ENCODE data around the gene ZNF536.

GRCh38 chr19:30487178-30487577 is 115.0 kb downstream of the ZNF536 start:
- TF ChIP-seq, protein P1, sequence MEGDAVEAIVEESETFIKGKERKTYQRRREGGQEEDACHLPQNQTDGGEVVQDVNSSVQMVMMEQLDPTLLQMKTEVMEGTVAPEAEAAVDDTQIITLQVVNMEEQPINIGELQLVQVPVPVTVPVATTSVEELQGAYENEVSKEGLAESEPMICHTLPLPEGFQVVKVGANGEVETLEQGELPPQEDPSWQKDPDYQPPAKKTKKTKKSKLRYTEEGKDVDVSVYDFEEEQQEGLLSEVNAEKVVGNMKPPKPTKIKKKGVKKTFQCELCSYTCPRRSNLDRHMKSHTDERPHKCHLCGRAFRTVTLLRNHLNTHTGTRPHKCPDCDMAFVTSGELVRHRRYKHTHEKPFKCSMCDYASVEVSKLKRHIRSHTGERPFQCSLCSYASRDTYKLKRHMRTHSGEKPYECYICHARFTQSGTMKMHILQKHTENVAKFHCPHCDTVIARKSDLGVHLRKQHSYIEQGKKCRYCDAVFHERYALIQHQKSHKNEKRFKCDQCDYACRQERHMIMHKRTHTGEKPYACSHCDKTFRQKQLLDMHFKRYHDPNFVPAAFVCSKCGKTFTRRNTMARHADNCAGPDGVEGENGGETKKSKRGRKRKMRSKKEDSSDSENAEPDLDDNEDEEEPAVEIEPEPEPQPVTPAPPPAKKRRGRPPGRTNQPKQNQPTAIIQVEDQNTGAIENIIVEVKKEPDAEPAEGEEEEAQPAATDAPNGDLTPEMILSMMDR (IDR thresholded peaks at IDR 0.05) = no peak
- TF ChIP-seq POLR2AphosphoS5 (IDR thresholded peaks at IDR 0.05; ENCODE audit: low read depth, low read length) = no peak
